GM21717 (cell line): ENCODE measurements around the gene NTM.

Source experiments
- ATAC-seq: cut with Tn5 transposase; IDR thresholded peaks from one replicate; pipeline ENCODE4 v1.9.1; 2021; ENCODE audit warnings: mild to moderate bottlenecking, moderate library complexity; ENCODE audit not compliant: unreplicated experiment

NTM gene

DNA sequence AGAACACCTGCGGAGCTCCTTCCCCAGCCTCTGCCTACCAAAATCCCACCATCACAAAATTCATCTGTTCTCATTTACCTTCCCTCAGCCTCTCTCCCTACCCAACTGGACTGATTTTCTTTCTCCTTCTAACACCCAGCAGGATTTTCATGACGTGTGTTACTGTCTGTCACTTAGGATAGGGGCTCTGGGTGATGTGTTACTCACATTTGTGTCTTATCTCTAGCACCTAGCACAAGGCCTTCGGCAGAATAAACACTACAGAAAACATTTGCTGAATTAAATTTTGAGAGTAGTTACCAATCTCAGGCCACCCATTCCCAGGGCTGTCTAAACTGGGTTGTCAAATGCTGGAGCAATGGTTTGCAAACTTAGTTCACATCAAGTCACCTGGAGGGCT, 88.0 kb downstream of the NTM start:
- ATAC-seq: no peak

DNA sequence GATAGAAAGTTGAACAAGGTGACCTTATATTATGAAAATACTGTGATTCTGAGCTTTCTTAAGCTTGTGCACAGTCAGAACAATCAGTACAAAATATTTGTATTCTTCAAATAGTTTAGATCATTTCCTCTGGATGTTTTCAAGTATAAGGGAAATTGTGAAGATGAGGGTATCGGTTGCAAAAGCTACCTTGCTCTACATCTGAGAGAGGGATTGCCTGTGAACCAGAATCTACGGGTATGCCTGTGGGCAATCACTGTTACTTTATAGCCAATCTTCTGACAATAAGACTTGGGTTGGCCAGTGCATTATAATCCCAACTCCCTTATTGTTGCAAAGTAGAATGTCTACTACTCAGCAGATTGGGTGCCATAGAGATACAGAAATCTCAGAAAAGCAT, 90.5 kb downstream of the NTM start:
- no peak for ATAC-seq

DNA sequence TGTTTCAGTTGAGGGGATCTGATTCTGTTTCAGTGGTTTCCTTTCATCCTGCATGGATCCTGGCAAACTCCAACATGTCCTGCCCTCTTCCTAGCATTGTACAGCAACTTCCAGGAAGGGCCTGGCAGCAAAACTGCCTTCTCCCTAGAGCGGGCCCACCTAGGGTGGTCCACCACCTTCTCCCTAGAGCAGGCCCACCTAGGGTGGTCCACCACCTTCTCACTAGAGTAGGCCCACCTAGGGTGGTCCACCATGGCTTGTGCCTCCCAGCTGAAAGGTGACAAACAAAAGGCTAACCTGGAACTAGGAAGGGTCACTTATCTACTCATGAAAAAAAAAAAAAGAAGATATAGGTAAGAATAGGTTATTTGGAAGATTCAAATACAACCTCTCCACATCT, 92.2 kb downstream of the NTM start:
- no peak for ATAC-seq

DNA sequence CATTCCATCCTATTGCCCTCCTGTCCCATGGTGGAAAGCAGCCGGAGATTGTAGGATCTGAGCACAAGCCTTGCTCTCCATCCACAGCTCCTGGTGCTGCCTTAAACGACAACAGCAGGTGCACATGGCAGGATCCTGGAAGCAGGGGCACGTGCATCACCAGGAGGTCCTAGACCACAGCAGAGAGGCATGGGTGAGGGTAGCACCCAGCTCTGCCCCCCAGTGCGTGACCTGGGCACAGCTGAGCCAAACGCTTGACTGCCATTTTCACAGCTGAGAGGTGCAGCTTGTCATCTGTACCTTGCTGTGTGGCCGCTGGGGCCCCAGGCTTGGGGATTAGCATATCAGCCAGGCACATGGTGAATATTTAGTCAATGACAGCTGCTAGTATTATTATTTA, 92.7 kb downstream of the NTM start:
- ATAC-seq: no peak

DNA sequence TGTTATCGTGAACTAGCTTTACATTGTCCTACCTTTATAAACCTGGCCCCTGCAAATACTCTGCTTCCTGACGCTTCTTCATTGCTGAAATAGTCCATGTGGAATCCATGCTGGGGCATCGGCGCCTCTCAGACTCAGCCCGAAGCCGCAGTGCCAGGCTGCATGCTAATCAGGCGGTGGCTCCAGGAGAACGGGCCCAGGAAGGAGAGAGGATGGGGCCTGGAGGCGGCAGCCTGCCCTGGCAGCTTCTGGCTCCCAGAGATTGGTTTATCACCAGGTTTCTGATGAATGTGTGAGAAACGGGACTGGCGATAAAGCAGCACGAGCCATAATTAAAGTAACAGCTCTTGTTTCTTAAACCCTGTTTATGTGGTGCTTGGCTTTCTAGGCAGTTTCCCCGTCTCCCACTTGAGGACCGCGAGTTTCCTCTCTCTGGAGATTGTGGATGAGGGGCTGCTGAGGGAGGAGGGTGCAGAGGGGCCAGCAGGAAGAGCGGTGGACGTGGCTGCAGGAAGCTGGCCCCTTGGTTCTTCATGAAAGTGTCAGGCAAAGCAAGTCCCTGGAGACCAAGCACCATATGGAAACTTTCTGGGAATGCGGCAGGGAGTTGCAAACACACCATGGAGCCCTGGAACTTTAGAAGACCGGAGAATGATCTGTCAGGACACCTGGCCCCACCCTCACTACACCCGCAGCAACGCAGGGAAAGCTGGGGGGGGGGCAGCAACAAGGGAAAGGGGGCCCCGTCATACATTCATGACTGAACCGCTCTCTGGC, 93.4 kb downstream of the NTM start:
- ATAC-seq: no peak

DNA sequence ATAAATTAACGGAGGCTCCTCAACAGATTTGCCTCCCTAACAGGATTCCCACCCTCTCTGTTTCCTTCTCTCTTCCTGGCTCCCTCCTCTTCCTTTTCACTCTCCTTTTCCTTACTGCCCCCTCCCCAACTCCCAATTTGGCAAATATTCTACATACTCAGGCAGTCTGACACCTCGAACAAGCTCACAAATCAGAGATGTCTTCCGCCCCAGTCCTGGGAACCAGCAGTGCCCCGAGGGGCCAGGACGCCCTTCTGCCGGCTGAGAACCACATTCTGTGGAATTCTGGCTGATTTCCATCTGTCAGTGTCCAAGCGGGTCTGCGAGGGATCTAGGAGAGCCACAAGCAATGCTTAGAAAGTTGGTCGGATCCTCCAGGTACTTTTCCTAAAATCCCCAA, 94.0 kb downstream of the NTM start:
- ATAC-seq: no peak

DNA sequence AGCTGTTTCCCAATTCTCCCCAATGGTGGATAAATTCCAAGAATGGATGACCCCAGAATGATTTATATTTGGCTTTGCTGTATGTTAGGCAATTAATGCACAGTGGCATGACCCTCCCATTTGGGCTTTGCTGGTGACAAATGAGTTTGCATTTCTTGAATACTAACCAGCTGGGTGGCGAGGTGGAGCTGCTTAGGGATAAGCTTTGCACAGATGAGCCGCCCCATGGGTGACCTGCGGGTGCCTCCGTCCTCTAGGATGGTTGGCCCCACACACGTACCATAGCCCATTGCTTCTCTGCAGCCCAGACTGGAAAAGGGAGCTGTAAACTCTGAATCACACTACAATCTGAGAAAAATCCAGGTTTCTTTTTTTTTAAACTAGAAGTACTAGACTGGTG, 94.6 kb downstream of the NTM start:
- no peak for ATAC-seq

DNA sequence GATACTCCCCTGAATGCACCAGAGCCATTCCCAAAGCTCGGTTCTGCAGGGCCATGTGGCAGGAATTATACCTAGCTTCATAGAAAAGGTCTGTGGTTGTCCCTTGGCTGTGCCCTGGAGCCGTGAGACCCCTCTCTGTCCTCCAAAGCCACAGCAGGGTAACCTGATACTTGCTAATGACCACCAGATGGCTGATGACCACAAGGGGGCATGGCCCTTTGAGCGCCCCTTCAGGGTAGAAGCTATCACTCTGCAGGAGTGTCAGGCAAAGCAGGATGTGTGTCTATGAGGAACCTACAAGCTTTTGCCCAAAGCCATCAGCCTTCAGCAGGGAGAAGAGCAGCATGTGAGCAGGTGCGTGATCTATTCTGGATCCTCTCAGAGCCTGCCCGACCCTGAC, 95.3 kb downstream of the NTM start:
- no peak for ATAC-seq

DNA sequence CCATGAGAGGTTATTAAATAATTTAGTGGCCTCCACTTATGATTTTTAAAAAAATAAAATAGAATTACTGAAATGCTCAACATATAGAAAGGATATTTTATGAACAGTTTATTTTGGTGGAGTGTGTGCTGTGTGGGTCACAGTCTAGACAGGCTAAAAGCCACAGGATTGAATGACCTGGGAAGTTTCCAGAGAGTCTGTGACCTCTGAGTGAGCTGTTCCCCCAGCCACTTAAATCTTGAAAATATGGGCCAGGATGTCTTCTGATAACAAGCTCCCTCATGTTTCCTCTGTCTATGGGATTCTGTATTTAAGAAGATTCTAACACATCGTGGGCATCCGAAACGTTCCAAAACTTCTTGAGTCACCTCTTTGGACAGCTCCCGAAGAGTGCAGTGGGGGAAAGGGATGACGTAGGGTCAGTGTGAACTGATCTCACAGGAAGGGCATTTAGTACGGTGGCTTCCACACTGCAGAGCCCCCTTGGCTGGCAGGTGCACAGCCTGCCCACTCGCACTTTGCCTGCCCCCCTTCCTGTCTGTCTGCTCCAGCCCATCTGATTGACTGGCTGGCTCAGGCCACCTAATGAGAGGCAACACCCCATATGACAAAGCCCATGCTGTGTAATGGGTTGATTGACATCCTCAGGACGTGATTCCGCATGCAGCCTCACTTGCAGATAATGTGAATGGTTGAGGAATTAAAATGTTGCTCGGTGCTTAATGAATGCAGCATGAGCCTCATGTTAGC, 97.4 kb downstream of the NTM start:
- ATAC-seq: no peak

DNA sequence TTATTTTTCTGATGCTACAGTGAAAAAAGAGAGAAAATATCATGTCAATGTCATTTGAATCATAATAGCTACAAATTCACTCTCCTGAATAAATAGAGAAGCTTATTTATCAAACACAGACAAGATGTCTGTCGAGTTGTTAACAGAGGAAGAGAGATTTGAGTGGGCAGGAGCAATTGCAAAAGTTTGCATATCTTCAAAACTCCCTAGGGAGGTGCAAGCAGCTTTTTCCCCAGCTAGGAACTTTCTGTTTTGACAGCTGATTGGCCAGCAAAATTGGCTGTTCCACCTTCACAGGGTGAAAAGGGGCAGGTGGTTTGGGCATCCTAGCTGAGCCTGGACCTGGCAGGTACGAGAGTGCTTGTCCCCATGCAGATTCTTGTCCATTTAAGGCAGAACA, 98.2 kb downstream of the NTM start:
- no peak for ATAC-seq

DNA sequence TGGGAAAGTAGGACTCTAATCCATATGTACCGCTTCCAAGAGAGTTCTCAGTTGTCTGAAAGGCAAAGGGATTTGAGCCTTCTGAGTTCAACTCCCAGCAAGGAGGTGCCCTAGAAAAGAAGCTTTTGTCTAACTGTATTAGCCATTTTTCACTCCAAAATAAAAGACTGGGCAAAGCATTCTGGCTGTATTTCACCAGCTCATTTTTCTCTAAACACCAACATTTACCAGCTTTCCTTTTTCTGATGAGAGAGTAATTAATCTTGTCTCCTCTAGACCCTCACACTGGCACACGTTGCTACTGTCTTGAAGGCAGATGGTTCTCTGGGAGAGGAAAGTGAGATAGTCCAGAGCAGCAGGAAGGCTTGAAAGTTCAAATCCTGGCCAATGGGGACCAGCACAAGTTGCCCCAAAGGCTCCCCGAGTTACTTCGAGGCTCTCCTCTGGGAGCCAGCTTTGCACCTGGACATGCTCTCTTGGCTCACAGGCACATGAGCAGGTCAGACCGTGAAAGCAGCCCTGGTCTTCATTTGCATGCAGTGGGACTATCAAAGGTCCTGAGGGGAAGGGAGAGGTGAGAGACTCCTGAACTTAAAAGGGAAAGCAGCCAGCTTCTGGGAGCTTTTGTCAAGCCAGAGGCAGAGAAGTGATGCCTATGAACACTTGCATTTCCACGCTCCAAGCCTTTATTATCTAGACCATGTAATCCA, 100.0 kb downstream of the NTM start:
- ATAC-seq: no peak

DNA sequence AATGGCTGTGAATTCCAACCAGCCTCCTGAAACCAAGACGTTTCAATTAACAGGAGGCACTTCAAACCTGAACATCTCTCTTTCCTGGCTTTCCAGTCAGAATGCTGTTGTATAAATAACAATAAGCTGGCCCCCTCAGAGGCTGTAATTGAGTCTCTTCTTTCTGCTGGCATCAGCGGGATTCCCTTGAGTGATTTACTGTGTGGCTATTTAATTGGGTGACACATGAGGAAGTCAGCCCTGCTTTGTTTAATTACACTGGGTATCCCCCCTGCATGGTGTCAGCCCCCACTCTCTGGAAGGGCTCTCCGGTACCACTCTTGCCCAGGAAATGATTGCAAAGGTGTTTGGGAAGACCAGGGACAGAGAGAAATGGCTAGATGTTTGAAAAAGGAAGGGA, 101.6 kb downstream of the NTM start:
- ATAC-seq: no peak

DNA sequence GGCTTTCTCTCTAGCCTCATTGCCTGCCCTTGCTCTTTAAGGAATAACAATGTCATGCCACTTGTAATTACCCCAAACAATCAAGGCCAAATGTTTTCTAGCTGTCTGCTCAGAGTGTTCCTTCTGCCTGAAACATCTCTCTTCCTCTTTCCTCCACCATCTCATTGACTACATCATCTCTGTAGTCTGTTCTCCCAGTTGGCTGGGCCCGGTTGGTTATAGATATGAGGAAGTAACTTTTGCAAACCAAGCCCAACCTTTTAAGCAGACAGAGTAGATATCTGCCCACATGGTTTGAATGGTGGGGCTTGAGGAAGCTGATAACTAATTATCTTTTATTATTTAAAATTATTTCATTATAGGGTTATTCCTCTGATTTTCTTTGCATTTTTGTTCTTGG, 104.5 kb downstream of the NTM start:
- no peak for ATAC-seq

DNA sequence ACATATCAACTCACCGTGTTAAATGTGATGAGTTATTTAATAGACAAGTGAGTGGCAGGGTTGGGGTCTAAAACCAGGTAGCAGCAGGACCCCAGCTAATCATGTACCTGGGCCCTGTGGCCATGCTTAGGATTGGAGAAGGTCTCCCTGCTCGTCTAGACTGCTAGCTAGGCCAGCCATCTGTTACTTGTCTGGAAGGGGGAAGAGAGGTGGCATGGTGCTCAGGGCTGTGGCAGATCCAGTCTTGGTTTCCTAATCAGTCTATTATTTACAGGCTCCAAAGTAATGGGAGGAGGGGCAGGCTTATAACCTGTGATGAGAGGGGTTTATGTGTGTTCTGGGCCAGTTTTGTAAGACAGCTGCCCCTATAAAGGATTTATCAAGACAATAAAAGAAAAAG, 105.9 kb downstream of the NTM start:
- ATAC-seq: no peak

DNA sequence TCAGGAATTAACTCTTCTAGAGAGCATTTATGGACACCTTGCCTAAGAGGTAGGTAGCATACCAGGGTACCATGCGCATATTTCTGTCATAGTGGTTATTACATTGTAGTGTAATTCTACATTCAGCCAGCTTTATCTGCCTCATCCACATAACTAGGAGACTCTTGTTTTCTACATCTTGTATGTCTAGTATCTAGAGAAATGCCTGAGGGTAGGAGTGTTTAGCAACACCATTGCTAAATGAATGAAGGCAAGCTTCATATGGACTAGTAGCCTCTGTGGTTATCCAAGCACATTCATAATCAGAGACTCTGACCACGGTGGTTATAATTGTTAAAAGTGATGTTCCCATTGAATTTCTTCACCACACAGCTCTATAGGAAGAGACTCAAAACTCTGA, 107.9 kb downstream of the NTM start:
- ATAC-seq: no peak

DNA sequence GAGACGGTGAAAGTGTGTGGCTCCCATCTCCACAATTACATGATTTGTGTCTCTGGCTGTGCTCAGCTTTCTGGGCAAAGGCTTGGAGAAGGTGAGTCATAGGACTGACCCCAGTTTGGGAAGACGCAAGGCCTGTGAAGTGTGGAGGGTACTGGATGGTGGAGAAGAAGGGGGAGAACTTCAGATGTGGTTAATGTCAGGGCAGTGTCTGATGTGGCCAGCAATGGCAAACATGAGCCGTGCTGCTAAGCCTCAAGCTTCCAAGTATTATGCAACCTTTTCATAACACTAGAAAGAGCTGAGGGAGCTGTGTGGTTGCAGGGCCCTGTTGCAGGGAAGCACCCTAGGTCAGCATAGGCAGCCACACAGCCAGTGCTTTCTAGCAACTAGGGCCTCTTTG, 110.9 kb downstream of the NTM start:
- ATAC-seq: no peak

DNA sequence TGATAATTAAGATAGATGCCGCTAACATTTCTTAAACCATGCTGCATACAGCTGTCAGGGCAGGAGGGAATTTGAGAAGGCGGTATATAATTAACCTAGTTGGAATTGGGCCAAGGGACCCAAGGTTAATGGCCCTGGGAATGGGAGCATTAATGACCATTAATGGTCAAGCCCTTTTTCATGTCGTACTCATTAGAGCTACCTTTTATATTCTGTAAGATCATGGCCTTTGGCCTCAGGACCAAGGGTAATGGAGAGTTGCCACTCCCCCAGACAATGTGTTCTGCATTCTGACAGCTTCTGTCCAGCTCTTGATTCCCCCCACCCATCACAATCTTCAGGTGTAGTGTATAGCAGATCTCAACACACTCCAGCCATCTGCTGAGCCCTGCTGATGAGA, 111.6 kb downstream of the NTM start:
- no peak for ATAC-seq

DNA sequence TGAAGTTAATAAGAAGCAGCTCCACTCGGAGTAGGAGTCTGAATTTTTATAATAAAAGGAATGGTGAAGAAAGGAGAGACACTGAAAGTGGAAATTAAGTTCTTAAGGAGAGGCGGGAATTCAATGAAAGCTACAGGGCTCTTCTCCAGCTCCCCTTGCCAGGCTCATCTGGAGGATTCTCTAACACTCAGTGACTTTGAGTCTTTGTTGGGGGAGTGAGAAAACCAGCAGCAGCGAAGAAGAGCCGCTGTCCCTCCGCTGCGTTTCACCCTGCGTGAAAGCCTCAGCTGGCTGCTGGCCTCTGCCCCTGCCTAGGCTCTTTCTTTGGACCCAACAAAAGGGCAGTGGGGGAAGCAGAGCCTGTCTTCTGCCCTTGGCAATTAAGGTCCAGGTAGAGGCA, 113.0 kb downstream of the NTM start:
- no peak for ATAC-seq

DNA sequence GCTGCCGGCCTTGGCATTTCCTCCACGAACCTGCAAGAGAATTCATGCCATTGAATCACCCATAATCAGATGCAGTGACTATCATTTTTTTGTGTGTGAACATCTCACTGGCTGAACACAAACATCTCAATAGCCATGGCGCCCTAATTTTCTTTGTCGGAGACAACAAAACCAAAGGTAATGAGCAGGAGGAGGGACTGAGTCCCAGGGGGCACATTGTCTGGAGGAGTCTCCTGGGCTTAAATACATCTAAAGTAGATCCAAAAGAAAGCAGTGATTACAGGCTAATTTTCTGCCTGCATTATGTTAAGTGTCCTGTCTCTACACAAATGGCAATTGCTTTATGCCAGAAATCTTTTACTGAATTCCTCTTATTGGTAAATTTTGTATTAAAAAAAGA, 113.5 kb downstream of the NTM start:
- ATAC-seq: no peak

DNA sequence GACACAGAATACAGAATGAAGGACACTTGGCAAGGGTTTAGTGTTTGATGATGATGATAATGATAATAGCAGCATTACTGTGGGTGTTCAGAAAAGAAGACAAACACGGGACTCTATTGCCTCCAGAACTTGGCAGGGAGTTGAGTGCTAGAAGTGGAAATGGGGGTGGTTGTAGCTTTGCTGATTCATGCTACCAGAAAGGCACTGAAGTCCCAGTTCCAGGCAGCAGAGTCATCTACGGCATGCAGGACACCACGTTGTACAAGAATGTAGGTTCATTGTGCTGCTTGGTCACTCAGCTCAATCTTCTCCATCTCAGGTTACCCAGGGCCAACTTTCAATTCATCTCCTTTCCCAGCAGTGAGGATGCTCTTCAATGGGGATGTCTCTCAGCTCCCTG, 115.7 kb downstream of the NTM start:
- ATAC-seq: no peak

DNA sequence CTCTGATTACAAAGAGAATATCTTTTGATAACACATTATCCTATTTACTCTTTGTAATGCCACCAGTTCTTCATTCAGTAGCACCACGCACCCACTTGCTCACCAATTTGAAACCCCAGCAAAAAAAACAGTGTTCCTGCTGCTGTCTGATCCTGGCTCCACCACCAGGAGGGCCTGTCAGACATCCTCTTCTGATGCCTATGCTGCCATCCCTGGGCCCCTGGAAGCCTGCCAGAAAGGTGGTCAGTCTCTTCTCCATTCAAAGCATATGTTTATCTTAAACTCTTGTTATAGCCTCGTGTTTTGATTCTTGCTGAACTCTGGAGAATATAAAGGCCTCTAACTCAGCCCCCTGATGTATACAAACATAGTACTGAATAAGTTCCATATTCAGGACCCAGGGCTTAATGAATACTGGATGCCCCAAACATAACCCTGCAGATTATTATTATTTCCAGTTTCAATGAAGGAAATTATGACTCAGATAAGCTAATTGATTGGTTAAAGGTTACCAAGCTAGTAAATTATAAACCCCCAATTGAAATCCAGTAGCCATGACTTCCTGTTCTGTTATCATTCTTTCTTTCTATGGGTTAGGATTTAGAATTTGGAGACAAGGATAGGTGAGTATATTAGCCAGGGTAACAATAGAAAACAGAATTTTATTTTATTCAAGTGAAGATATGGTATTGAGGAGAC, 116.7 kb downstream of the NTM start:
- no peak for ATAC-seq
